Umbilical cord (tissue), 2 donors: ENCODE measurements around the gene IZUMO1. TPM values are rescaled to one million over a fixed set of nuclear protein-coding genes. Genes with fewer than 3 reads are reported as not detected.
A peak's percentile ranks its signal among the peaks of the same experiment; 100 is the strongest.
"Not testable (repeated sequence)": the region's sequence is repeated elsewhere in the genome, so short reads cannot be mapped to it uniquely, and the experiment has no call there.

Experiments
- DNase-seq: peaks from one replicate; pipeline ENCODE4 v3.0.0-alpha.2; 2015; ENCODE audit warnings: low spot score
- total RNA-seq: library from RNA; depleted of rRNA; stranded (reverse); fragments of >200 nt; gene quantifications from one replicate; pipeline ENCODE4 v1.2.3, GENCODE V29; 2014; ENCODE audit warnings: low replicate concordance; ENCODE audit not compliant: insufficient read depth

Gene IZUMO1
- not detected for total RNA-seq

- DNase-seq, result peak; percentile 89
These were observed at the start of gene IZUMO1 for GRCh38 chr19:48746738-48747575. Gene IZUMO1, minus strand, starts transcription at chr19:48746909. Its CDS starts 1,050 bp downstream, at chr19:48745859.

- no peak for DNase-seq
These were observed 49.0 kb upstream of the IZUMO1 start for GRCh38 chr19:48795685-48796070.

GRCh38 chr19:48795055-48795684, 48.5 kb upstream of the IZUMO1 start:
- peak; percentile 97 for DNase-seq

- DNase-seq, result no peak
These were observed 47.6 kb upstream of the IZUMO1 start for GRCh38 chr19:48794291-48794690.

GRCh38 chr19:48793271-48793670, 46.6 kb upstream of the IZUMO1 start:
- no peak for DNase-seq

GRCh38 chr19:48787331-48787730, 40.6 kb upstream of the IZUMO1 start:
- not testable (repeated sequence) for DNase-seq

GRCh38 chr19:48786422-48786821, 39.7 kb upstream of the IZUMO1 start:
- not testable (repeated sequence) for DNase-seq

- no peak for DNase-seq
These were observed 37.8 kb upstream of the IZUMO1 start for GRCh38 chr19:48784527-48784926.

GRCh38 chr19:48780631-48781391, 34.1 kb upstream of the IZUMO1 start:
- DNase-seq, result peak; percentile 62

- DNase-seq, result no peak
These were observed 32.9 kb upstream of the IZUMO1 start for GRCh38 chr19:48779636-48780035.

GRCh38 chr19:48777720-48778119, 31.0 kb upstream of the IZUMO1 start:
- no peak for DNase-seq

GRCh38 chr19:48777139-48777538, 30.4 kb upstream of the IZUMO1 start:
- DNase-seq, result no peak

GRCh38 chr19:48772503-48772953, 25.8 kb upstream of the IZUMO1 start:
- no peak for DNase-seq

GRCh38 chr19:48770734-48771472, 24.2 kb upstream of the IZUMO1 start:
- no peak for DNase-seq

- DNase-seq, result no peak
These were observed 23.6 kb upstream of the IZUMO1 start for GRCh38 chr19:48770266-48770665.

GRCh38 chr19:48768994-48769713, 22.4 kb upstream of the IZUMO1 start:
- DNase-seq, result no peak

- DNase-seq, result not testable (repeated sequence)
These were observed 21.6 kb upstream of the IZUMO1 start for GRCh38 chr19:48768171-48768753.

- not testable (repeated sequence) for DNase-seq
These were observed 19.1 kb upstream of the IZUMO1 start for GRCh38 chr19:48765816-48766215.

GRCh38 chr19:48760504-48761205, 13.9 kb upstream of the IZUMO1 start:
- no peak for DNase-seq

- no peak for DNase-seq
These were observed 11.0 kb upstream of the IZUMO1 start for GRCh38 chr19:48757741-48758144.
